Measurements from ENCODE around the gene CIBAR2. TPM values are rescaled to one million over a fixed set of nuclear protein-coding genes. Genes with fewer than 3 reads are reported as not detected.

CIBAR2 gene
- total RNA-seq, 2 experiments from 2014 or later: not detected

DNA sequence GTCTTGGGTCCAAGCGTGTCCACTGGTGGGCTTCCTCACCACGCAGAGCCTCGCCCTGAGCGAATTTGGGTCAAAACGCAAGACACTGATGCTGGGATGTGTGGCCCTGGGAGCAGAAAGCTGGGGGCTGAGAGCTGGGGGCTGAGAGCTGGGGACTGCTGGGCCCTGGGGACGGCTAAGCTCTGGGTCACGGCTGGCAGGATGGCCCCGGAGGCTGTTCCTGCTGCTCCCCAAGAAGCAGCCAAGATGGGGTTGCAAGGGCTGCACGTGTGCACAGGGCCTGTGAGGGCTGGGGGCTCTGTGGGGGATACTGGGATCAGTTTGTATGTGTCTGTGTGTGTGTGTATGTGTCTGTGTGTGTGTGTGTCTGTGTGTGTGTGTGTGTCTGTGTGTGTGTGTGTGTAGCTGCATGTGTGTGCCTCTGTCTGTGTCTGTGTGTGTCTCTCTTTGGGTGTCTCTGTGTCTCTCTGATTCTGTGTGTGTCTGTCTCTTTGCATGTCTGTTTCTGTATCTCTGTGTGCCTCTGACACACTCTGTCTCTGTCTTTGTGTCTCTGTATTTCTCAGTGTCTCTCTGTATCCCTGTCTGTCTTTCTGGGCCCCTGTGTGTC, 38.2 kb upstream of the CIBAR2 start:
- Mint-ChIP-seq H3K27me3 (peaks cover 4% of the 10 kb centered on the region), H3K36me3 (no peaks in the 10 kb centered on the region), H3K9me3 (no peaks in the 10 kb centered on the region), H3K4me3 (no peak overlapping the region), H3K4me1 (no peaks in the 10 kb centered on the region), H3K27ac (no peak overlapping the region)
- no peak for DNase-seq
- POLR2A ChIA-PET: no interaction called here
- no peak for ATAC-seq (ENCODE audit: low read depth)

DNA sequence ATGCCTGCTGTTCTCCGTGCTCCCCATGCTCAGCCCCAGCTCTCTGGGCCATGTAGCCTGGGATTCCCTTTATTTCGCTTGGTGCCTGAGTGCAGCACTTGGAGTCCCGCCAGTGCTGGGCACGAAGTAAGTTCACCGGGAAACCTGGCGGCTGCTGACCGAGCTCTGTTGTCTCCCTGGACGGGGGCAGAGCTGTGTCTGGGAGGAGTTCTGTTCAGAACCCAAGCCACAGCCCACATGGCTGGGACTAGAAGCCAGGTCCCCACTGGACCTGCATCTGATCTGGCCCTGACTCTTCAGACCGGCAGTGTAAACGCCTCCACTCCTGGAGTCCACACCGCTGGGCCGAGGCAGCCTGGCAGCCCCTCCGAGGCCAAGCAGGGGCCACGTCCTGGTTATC, 37.5 kb upstream of the CIBAR2 start:
- no peaks in the 10 kb centered on the region for H3K36me3 Mint-ChIP-seq
- ATAC-seq (ENCODE audit: low read depth) (no peak), DNase-seq (no peak)
- H3K27ac Mint-ChIP-seq: no peak overlapping the region
- H3K9me3 Mint-ChIP-seq: no peaks in the 10 kb centered on the region
- no peak overlapping the region for H3K4me3 Mint-ChIP-seq
- H3K4me1 Mint-ChIP-seq: no peaks in the 10 kb centered on the region
- POLR2A ChIA-PET: no interaction called here
- peaks cover 4% of the 10 kb centered on the region for H3K27me3 Mint-ChIP-seq

- H3K4me3 Mint-ChIP-seq: no peak overlapping the region
- H3K9me3 Mint-ChIP-seq: no peaks in the 10 kb centered on the region
- H3K27me3 Mint-ChIP-seq: peaks cover 4% of the 10 kb centered on the region
- no peaks in the 10 kb centered on the region for H3K4me1 Mint-ChIP-seq
- ATAC-seq (ENCODE audit: low read depth): no peak
- POLR2A ChIA-PET: no interaction called here
- DNase-seq: no peak
- no peak overlapping the region for H3K27ac Mint-ChIP-seq
- no peaks in the 10 kb centered on the region for H3K36me3 Mint-ChIP-seq
Observed at GRCh38 chr16:85148931-85149330, 36.7 kb upstream of the CIBAR2 start.

GRCh38 chr16:85146922-85147651, 34.8 kb upstream of the CIBAR2 start:
- H3K27ac Mint-ChIP-seq: no peak overlapping the region
- H3K4me1 Mint-ChIP-seq: no peaks in the 10 kb centered on the region
- H3K36me3 Mint-ChIP-seq: no peaks in the 10 kb centered on the region
- peaks cover 4% of the 10 kb centered on the region for H3K27me3 Mint-ChIP-seq
- ATAC-seq (ENCODE audit: low read depth): no peak
- no peak for DNase-seq
- H3K4me3 Mint-ChIP-seq: no peak overlapping the region
- POLR2A ChIA-PET: no interaction called here
- no peaks in the 10 kb centered on the region for H3K9me3 Mint-ChIP-seq

GRCh38 chr16:85146532-85146797, 34.2 kb upstream of the CIBAR2 start:
- no peak overlapping the region for H3K4me3 Mint-ChIP-seq
- POLR2A ChIA-PET: no interaction called here
- H3K36me3 Mint-ChIP-seq: no peaks in the 10 kb centered on the region
- ATAC-seq (ENCODE audit: low read depth) (no peak), DNase-seq (no peak)
- H3K4me1 Mint-ChIP-seq: no peaks in the 10 kb centered on the region
- peaks cover 4% of the 10 kb centered on the region for H3K27me3 Mint-ChIP-seq
- no peak overlapping the region for H3K27ac Mint-ChIP-seq
- H3K9me3 Mint-ChIP-seq: no peaks in the 10 kb centered on the region

DNA sequence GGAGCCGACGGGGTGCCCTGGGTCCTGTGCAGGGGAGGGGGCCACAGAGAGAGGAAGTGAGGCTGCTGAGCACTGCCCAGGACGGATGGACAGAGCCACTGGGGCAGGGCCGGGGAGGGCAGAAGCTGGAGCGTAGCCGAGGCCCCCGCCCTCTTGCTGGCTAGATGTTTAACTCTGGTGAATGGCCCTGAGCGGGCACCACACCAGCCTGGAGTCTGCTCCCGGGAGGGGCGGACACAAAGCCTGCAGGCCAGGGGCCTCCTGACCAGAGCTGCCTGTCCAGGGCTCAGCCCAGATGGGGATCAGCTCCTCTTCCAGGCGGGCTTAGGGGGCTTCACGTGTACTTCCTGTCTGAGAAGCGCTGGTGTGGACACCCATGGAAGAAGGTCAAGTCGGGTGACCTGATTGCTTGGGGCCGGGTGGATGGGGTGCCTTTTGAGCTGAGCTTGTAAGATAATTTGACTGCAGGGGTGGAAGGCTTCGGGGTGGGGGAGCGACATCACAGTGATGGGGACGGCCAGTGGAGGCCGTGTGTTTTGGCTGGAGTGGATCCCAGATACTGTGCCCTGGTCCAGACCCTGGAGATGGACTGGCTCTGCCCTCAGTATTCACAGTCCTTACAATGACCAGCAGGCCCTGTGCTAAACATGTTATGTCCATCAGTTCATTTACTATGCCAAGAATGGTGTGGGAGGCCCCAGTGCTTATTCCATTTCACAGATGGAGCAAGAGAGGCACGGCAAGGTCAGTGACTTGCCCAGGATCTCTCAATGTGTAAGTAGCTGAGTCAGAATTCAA, 33.7 kb upstream of the CIBAR2 start:
- Mint-ChIP-seq H3K27me3 (peaks cover 1% of the 10 kb centered on the region), H3K9me3 (no peaks in the 10 kb centered on the region), H3K4me1 (no peaks in the 10 kb centered on the region), H3K4me3 (no peak overlapping the region), H3K36me3 (no peaks in the 10 kb centered on the region), H3K27ac (no peak overlapping the region)
- POLR2A ChIA-PET: no interaction called here
- DNase-seq (no peak), ATAC-seq (ENCODE audit: low read depth) (no peak)

- no peaks in the 10 kb centered on the region for H3K36me3 Mint-ChIP-seq
- no peak overlapping the region for H3K27ac Mint-ChIP-seq
- no peak for DNase-seq
- no peaks in the 10 kb centered on the region for H3K9me3 Mint-ChIP-seq
- no peak overlapping the region for H3K4me3 Mint-ChIP-seq
- no peaks in the 10 kb centered on the region for H3K27me3 Mint-ChIP-seq
- POLR2A ChIA-PET: no interaction called here
- H3K4me1 Mint-ChIP-seq: no peaks in the 10 kb centered on the region
- ATAC-seq (ENCODE audit: low read depth): no peak
Observed at GRCh38 chr16:85145188-85145587, 32.9 kb upstream of the CIBAR2 start.

DNA sequence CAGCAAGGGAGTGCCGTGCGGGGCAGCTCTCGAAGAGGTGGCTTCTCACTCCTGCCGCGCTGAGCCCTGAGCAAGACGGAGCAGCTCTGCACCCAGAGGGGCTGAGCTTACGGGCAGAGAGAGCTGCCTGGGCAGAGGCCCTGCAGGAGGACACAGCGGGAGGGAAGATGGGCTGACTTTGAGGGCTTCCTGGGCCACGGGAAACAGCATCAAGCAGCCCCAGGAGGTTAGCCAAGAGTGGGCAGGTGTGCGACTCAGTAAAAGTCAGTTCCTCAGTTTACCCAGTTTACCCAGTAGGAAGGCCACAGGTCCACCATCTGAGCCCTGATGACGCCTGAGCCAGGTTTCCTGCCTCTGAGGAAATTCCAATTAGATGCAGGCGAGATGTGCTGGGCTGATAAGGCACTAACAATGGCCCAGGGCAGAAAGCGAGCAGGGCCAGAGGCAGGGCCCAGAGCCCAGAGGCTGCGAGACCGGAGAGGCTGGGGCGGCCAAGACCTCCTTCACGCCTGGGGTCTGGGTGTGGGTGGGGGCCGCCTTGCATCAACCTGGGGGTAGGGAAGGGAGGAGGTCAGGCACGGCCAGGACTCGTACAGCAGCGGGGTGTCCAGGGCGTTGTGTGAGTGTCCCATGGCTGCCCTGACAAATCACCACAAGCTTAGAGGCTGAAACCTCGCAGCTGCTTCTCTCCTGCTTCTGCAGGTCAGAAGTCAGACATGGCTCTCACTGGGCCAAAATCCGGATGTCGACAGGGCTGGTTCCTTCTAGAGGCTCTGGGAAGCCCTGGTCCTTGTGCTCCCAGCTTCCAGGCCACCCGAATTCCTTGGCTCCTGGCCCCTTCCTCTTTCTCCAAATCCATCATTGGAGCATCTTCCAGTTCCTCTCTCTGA, 32.0 kb upstream of the CIBAR2 start:
- Mint-ChIP-seq H3K9me3 (no peaks in the 10 kb centered on the region), H3K36me3 (no peaks in the 10 kb centered on the region), H3K27me3 (peaks cover 7% of the 10 kb centered on the region), H3K4me3 (no peak overlapping the region), H3K27ac (no peak overlapping the region), H3K4me1 (no peaks in the 10 kb centered on the region)
- POLR2A ChIA-PET: no interaction called here
- ATAC-seq (ENCODE audit: low read depth): no peak
- DNase-seq: no peak

GRCh38 chr16:85142771-85143211, 30.5 kb upstream of the CIBAR2 start:
- H3K4me1 Mint-ChIP-seq: peaks cover 2% of the 10 kb centered on the region
- no peaks in the 10 kb centered on the region for H3K9me3 Mint-ChIP-seq
- no peak overlapping the region for H3K4me3 Mint-ChIP-seq
- peaks cover 22% of the 10 kb centered on the region for H3K27me3 Mint-ChIP-seq
- no peaks in the 10 kb centered on the region for H3K36me3 Mint-ChIP-seq
- ATAC-seq (ENCODE audit: low read depth) (no peak), DNase-seq (no peak)
- H3K27ac Mint-ChIP-seq: no peak overlapping the region
- POLR2A ChIA-PET: no interaction called here

DNA sequence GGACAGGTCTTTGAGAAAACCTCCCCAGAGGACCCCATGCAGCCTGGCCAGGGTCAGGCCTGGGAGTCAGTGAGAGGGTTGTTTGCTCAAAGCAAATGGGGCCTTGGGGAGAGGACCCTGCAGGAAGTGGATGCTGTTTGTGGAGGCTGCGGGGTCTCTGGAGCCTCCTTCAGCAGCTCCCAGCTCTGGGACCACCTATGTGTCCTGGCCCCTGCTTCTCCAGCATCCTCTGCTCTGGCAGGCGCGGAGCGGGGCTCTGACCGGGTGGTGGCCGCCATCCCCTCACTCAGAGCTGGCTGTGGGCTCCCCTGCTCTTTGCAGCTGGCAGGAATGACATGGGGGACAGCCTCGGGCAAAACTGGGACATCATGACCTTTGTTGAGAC, 29.8 kb upstream of the CIBAR2 start:
- no peaks in the 10 kb centered on the region for H3K36me3 Mint-ChIP-seq
- POLR2A ChIA-PET: no interaction called here

GRCh38 chr16:85141491-85142128, 29.3 kb upstream of the CIBAR2 start:
- ATAC-seq (ENCODE audit: low read depth) (no peak), DNase-seq (no peak)
- no peak overlapping the region for H3K4me3 Mint-ChIP-seq
- H3K4me1 Mint-ChIP-seq: peaks cover 7% of the 10 kb centered on the region
- H3K27me3 Mint-ChIP-seq: peaks cover 27% of the 10 kb centered on the region
- POLR2A ChIA-PET: no interaction called here
- H3K9me3 Mint-ChIP-seq: no peaks in the 10 kb centered on the region
- H3K27ac Mint-ChIP-seq: no peak overlapping the region
- no peaks in the 10 kb centered on the region for H3K36me3 Mint-ChIP-seq

More for the DNA sequence above, 29.8 kb upstream of the CIBAR2 start:
- ATAC-seq (ENCODE audit: low read depth) (no peak), DNase-seq (no peak)
- Mint-ChIP-seq H3K27ac (no peak overlapping the region), H3K4me3 (no peak overlapping the region), H3K9me3 (no peaks in the 10 kb centered on the region), H3K4me1 (peaks cover 4% of the 10 kb centered on the region), H3K27me3 (peaks cover 24% of the 10 kb centered on the region)

DNA sequence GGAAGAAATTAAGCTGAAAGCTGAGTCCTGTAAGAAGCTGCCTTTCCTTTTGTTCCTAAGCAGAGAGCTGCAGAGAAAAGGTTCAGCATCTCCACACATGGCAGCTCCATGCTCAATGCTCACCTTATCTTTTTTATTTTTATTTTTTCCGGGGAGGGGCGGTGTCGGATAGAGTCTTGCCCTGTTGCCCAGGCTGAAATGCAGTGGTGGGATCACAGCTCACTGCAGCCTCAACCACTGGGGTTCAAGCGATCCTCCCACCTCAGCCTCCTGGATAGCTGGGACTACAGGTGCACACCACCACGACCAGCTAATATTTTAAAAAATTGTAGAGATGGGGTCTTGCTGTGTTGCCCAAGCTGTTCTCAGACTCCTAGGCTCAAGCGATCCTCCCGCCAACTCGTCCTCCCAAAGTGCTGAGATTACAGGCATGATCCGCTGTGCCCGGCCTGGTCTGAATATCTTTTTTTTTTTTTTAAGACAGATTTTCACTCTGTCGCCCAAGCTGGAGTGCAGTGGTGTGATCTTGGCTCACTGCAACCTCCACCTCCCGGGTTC, 28.3 kb upstream of the CIBAR2 start:
- no peaks in the 10 kb centered on the region for H3K36me3 Mint-ChIP-seq
- no peaks in the 10 kb centered on the region for H3K9me3 Mint-ChIP-seq
- H3K27me3 Mint-ChIP-seq: peaks cover 35% of the 10 kb centered on the region
- POLR2A ChIA-PET: no interaction called here
- ATAC-seq (ENCODE audit: low read depth): no peak
- no peak for DNase-seq
- peaks cover 11% of the 10 kb centered on the region for H3K4me1 Mint-ChIP-seq
- H3K27ac Mint-ChIP-seq: no peak overlapping the region
- no peak overlapping the region for H3K4me3 Mint-ChIP-seq

DNA sequence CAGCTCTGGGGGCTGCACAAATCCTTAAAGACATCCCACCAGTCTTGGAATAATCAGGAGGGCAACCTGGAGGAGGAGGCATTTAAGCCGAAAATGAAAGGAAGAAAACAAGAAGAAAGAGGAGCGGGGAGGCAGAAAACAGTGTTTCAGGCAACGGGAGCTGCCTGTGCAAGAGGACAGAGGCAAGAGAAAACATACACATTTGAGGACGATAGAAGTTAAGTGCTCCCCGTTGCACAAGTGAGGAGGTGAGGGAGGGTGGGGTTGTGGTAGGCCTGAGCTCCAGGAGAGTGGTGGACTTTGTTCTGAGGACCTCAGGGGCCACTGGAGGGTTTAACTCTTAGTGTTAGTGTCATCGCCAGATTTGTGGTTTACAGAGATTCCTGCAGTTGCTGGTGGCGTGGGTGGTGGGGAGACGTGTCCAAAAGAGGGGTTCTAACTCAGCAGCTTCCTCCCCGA, 27.6 kb upstream of the CIBAR2 start:
- Mint-ChIP-seq H3K4me1 (peaks cover 11% of the 10 kb centered on the region), H3K4me3 (no peak overlapping the region), H3K9me3 (no peaks in the 10 kb centered on the region), H3K27ac (no peak overlapping the region), H3K36me3 (no peaks in the 10 kb centered on the region), H3K27me3 (peaks cover 35% of the 10 kb centered on the region)
- POLR2A ChIA-PET: no interaction called here
- no peak for ATAC-seq (ENCODE audit: low read depth)
- DNase-seq: no peak

Data from activated naive CD8-positive, alpha-beta T cell treated with anti-CD3 and anti-CD28 coated beads, Interleukin-2, amount 10 ng/mL, durations not matched to agents 7 days and 5 days (primary cell).